ENCODE results near the gene LRP3.
"Not testable (repeated sequence)": the region's sequence is repeated elsewhere in the genome, so short reads cannot be mapped to it uniquely, and the experiment has no call there.

GRCh38 chr19:33222255-33222654 is 28.1 kb downstream of the LRP3 start:
- TF ChIP-seq, protein P1, sequence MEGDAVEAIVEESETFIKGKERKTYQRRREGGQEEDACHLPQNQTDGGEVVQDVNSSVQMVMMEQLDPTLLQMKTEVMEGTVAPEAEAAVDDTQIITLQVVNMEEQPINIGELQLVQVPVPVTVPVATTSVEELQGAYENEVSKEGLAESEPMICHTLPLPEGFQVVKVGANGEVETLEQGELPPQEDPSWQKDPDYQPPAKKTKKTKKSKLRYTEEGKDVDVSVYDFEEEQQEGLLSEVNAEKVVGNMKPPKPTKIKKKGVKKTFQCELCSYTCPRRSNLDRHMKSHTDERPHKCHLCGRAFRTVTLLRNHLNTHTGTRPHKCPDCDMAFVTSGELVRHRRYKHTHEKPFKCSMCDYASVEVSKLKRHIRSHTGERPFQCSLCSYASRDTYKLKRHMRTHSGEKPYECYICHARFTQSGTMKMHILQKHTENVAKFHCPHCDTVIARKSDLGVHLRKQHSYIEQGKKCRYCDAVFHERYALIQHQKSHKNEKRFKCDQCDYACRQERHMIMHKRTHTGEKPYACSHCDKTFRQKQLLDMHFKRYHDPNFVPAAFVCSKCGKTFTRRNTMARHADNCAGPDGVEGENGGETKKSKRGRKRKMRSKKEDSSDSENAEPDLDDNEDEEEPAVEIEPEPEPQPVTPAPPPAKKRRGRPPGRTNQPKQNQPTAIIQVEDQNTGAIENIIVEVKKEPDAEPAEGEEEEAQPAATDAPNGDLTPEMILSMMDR (IDR thresholded peaks at IDR 0.05; ENCODE audit: low read length): not testable (repeated sequence)
- TF ChIP-seq EZH2phosphoT487 (IDR thresholded peaks at IDR 0.05; ENCODE audit: low read length): not testable (repeated sequence)

Measured in MM.1S (cell line).